T-helper 9 cell (primary cell): ENCODE measurements around the gene ARFRP1.

Source experiments
- DNase-seq: peaks from one replicate; pipeline ENCODE4 v3.0.0-alpha.2; 2020

Gene ARFRP1

DNA sequence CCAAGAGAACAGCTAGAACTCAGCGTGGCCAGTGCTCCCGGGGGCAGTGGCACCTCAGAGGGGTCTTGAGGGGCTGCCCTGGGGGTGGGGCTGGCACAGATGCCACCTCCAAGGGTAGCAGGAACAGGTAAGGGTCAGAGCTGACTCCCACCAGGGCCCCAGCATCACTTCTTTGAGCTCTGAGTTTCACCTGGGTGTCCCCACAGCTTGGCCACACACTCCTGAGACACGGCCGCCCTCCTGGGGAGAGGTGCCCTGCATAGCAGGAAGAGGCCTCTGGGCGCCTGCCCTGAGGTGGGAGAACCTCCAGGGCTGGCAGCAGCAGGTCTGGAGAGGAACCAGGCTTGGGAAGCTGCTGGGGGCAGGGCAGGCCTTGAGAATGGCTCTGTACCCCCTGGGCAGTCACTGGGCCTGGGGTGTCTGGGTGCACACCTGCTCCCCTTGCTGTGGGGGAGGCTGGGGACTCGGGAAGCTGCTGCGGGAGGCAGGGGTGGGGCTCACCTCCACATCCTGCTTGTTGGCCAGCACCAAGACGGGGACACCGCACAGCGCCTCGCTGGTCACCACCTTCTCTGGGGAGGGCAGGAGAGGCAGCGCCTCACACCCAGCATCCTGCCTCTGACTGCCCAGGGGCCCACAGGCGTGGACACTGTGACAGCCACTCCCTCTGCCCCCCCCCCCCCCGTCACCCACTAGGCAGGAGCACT is 6.3 kb downstream of the ARFRP1 start:
- DNase-seq, result no peak

- DNase-seq, result no peak
Observed at GRCh38 chr20:63701051-63701328, 6.8 kb downstream of the ARFRP1 start.

DNA sequence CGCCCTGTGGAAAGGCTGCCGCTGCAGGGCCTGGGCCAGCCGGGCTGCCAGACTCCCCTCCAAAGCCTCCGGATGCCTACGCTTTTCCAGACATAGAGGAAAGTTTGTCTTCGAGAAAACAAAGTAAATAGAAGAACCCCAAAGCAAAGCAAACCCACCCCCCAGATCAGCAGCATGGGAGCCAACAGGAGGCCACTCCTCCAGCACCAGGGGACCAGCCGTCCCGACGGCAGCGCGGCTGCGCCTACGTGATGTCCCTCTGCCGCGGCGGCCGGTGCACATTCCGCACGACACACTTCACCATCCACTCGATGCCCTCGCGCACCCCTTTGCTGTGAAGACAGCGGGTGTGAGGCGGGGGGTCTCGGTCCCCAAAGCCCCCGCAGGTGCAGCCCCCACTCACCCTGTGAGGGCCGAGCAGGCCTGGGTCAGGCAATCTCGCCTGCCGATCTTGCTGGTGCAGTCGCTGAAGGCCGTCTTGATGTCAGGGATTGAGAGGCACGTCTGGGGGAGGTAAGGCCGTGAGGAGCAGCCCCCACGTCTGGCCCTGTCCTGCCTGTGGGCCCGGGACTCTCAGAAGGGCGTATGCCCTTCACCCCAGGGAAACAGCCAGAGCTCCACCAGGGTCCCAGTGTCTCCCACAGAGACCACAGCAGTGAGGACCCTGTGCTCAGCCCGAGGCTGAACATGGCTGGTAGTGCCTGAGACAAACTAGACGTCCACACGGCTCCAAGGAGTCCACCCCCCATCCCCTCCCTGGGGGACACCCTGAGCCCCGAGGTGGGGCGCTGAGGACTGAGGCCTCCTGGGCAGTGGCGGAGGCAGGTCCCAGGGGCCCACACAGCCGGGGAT is 7.4 kb downstream of the ARFRP1 start:
- no peak for DNase-seq

DNA sequence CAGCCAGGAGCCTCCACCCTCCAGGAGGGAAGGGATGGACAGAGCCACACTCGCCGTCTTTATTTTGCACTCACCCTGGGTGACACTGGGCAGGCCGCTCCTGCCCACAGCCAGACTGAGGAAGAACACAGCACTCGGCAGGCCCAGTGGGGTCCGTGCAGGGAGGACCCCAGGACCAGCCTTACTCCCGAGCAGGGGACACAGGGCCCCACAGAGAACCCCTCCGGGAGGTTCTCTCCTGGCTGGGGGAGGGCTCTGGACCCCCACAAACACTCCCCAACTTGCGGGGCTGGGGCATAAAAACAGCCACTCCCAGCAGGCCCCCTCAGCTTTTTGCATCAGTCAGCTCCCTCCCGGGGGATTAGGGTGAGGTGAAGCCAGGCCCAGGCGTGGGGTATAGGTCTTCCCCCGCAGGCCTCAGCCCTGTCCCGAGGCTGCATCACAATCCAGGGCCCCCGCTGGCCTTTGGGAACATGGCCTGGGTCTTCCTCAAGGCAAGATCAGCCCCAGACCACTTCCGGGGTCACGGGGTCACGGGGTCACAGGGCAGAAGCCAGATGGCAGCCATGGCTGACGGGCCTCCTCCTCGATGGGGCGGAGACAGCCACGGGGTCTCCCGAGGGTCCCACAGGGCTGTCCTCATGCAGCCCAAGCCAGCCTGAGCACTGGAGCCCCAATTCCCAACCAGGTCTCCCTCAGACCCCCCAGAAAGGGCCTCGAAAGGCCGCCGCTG is 8.1 kb downstream of the ARFRP1 start:
- DNase-seq, result no peak

DNA sequence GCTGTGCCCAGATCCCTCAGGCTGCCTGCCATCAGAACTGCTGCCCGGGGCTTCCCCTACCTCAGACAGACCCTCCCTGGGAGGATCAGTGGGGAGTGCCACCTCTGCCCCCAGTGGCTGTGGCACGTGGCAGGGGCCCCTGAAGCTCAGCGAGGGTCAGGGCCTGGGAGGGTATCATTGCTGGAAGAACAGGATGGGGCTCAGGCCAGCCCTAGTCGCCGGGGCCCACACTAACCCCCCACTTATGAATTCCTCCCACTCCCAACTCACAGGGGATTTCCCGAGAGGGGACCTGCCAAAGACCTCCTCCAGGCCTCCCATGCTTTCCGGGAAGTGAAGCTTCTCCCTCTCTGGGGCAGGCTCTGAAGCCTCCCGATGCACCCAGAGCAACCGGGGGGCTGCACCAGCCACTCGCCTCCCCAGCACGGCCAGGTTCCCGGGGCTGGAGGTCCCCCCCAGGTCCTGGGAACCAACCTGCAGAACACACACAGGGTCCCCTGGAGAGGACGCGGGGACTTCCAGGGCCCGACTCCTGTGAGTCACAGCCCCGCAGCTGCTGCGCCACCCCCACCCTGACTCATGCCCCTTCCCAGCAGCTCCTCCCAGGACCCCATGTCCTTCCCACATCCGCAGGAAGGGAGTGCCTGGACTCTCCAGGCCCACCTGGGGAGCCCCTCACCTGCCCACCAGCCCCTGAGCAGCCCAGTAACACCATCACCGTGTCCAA is 8.9 kb downstream of the ARFRP1 start:
- DNase-seq, result no peak

DNA sequence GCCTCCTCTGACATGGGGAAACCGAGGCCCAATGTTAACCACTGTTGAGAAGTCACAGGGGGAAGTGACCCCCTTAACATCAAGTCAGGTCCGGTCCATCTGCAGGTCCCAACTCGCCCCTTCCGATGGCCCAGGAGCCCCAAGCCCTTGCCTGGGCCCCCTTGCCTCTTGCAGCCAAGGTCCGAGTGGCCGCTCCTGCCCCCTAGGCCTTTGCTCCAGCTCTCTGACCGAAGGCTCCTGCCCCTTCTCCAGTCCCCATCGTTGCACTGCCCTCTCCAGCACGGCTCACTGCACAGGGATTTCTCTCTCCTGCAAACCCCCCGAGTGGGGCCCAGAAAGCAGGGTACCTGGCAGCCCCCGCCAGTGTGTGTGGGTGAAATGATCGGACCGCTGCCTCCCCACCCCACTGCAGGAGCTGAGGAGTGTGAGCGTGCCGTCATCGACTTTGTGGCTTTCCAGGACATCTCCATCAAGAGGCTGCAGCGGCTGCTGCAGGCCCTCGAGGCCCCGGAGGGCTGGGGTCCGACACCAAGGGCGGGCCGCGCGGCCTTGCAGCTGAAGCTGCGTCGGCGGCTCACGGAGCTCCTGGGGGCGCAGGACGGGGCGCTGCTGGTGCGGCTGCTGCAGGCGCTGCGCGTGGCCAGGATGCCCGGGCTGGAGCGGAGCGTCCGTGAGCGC is 9.8 kb downstream of the ARFRP1 start:
- DNase-seq, result no peak

DNA sequence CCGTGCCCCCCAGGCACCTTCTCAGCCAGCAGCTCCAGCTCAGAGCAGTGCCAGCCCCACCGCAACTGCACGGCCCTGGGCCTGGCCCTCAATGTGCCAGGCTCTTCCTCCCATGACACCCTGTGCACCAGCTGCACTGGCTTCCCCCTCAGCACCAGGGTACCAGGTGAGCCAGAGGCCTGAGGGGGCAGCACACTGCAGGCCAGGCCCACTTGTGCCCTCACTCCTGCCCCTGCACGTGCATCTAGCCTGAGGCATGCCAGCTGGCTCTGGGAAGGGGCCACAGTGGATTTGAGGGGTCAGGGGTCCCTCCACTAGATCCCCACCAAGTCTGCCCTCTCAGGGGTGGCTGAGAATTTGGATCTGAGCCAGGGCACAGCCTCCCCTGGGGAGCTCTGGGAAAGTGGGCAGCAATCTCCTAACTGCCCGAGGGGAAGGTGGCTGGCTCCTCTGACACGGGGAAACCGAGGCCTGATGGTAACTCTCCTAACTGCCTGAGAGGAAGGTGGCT is 10.4 kb downstream of the ARFRP1 start:
- no peak for DNase-seq

DNA sequence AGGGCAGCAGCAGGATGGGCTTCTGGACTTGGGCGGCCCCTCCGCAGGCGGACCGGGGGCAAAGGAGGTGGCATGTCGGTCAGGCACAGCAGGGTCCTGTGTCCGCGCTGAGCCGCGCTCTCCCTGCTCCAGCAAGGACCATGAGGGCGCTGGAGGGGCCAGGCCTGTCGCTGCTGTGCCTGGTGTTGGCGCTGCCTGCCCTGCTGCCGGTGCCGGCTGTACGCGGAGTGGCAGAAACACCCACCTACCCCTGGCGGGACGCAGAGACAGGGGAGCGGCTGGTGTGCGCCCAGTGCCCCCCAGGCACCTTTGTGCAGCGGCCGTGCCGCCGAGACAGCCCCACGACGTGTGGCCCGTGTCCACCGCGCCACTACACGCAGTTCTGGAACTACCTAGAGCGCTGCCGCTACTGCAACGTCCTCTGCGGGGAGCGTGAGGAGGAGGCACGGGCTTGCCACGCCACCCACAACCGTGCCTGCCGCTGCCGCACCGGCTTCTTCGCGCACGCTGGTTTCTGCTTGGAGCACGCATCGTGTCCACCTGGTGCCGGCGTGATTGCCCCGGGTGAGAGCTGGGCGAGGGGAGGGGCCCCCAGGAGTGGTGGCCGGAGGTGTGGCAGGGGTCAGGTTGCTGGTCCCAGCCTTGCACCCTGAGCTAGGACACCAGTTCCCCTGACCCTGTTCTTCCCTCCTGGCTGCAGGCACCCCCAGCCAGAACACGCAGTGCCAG is 11.0 kb downstream of the ARFRP1 start, which contains the start of gene TNFRSF6B:
Gene TNFRSF6B (plus strand): TSS at position 25 of the 729 bp plus-strand sequence. CDS start 116 bp downstream, at position 141.
- DNase-seq, result no peak

GRCh38 chr20:63696306-63696627 is 11.5 kb downstream of the ARFRP1 start:
- DNase-seq, result no peak

- no peak for DNase-seq
Observed at GRCh38 chr20:63695424-63696305, 12.1 kb downstream of the ARFRP1 start.

- DNase-seq, result no peak
Observed at GRCh38 chr20:63694584-63695423, 13.0 kb downstream of the ARFRP1 start.

DNA sequence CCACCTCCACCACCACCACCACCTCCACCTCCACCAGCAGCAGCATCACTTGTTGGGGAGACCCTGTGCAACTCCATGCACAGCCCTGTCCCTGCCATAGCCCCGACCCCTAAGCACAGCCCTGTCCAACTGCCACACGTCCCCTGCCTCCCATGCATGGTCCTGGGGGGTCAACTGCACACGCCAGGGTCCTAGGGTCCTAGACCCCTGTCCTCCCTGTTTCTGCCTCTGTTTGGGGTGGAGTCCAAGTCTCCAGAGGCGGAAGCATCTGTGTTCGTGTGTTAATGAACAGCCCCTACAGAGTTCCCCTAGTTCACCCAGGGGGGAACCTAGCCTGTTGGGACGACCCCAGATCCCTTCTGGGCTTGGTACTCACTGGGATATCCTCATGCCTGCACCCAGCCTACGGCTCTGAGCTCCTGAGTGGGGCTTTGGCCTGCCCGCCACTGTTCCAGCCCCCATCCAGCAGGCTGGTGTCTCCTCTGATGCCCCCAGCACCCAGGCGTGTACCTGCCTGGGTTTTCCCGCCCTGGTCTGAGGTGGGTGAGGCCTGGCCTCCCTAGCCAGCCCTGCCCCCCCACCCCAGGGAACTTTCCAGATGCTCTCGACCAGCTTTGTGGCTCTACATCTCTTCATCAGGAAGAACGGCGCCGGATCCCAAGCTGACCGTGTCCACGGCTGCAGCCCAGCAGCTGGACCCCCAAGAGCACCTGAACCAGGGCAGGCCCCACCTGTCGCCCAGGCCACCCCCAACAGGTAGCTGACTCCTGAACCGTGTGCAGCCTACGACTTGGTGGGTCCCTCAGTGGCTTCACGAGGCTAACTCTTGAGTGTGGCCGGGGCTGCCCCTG is 13.8 kb downstream of the ARFRP1 start:
- no peak for DNase-seq

DNA sequence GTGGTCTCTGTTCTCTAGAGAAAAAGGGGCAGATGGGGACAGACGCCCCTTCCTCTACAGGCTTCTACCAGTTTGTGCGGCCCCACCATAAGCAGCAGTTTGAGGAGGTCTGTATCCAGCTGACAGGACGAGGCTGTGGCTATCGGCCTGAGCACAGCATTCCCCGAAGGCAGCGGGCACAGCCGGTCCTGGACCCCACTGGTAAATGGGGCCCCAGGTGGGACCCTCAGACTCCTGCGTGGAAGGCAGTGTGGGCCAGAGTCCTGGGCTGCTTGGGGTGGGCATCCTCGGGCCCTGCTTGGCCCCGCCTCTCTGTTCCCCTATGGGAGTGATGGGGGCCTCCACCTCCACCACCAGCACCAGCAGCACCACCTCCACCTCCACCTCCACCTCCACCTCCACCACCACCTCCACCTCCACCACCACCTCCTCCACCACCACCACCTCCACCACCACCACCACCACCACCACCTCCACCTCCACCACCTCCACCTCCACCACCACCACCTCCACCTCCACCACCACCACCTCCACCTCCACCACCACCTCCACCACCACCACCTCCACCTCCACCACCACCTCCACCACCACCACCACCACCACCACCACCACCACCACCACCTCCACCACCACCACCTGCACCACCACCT is 14.6 kb downstream of the ARFRP1 start:
- DNase-seq, result no peak

DNA sequence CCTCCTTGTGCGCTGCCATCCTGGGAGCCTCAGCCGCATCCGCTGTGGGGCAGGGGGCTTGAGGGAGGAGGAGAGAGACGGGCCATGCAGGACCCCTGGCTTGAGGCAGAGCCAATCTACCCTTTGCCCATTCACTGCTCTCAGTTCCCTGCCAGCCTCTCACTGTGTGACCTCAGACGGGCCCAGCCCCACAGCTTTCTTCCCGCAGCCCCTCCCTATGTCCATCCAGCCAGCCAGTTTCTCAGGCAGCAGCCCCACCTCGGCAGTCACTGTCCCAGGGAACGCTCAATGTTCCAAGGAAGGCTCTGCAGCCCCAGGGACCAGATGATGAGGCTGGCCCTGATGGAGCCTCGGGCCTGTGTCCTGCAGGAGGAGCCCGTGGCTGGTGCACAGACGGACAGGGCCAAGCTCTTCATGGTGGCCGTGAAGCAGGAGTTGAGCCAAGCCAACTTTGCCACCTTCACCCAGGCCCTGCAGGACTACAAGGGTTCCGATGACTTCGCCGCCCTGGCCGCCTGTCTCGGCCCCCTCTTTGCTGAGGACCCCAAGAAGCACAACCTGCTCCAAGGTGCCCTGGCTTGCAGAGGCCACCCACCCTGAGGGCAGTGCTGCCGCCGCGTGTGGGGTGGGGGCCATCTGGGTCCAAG is 15.2 kb downstream of the ARFRP1 start:
- no peak for DNase-seq

DNA sequence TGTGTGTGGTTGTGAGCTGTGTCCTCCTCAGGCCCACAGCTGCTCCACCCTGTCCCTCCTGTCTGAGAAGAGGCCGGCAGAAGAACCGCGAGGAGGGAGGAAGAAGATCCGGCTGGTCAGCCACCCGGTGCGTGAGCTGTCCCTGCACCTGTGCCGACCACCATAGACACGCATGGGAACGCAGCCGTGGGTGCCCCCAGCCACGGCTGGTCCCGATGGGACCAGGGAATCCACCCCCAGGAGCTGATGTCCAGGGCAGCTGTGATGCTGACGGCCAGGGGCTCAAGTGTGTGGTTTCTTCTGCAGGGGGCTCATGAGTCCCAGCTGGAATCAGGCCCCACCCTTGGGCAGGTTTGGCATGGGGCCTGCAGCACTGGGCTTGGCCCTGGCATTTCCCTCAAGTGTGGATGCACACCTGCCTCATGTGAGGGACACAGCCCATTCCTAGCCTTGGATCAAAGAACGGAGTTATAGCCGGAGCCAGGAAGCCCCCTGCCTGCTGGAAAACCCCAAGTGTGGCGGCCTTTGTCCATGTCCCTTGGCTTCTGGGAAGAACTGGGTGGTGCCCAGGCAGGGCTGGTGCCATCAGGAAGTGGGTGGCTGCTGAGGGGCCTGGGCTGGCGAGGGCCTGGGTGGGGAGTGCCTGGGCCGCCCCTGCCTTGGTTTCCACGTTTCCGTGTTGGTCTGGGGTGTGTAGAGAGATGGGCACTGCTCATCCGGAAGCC is 15.9 kb downstream of the ARFRP1 start:
- no peak for DNase-seq

GRCh38 chr20:63690898-63691710 is 16.7 kb downstream of the ARFRP1 start:
- no peak for DNase-seq
